DOHH2 (cell line): ENCODE measurements around the gene UBL3.

Experiments used
- H3F3A ChIP-seq: fragments of 200-600 bp; sonication (generic), shearing (Covaris generic); 2 replicates; pipeline ENCODE4 v1.6.0; 2016; ENCODE audit warnings: antibody characterized with exemption, mild to moderate bottlenecking; ENCODE audit not compliant: control insufficient read depth, insufficient read depth
- H3K27ac ChIP-seq: fragments of 200-600 bp; sonication (generic); 2 replicates; pipeline ENCODE4 v1.5.1; 2014; ENCODE audit warnings: low read depth, mild to moderate bottlenecking, low read length, moderate library complexity
- H3K27me3 ChIP-seq: fragments of 200-600 bp; sonication (generic); 2 replicates; pipeline ENCODE4 v1.6.1; 2014; ENCODE audit warnings: mild to moderate bottlenecking, low read length, mixed read lengths; ENCODE audit not compliant: control insufficient read depth
- H3K36me3 ChIP-seq: fragments of 200-600 bp; sonication (generic); 2 replicates; pipeline ENCODE4 v1.6.1; 2014; ENCODE audit warnings: mild to moderate bottlenecking, low read length, moderate library complexity, mixed read lengths; ENCODE audit not compliant: control insufficient read depth
- H3K4me1 ChIP-seq: fragments of 200-600 bp; sonication (generic); 2 replicates; pipeline ENCODE4 v1.6.1; 2014; ENCODE audit warnings: mild to moderate bottlenecking, low read length, mixed read lengths; ENCODE audit not compliant: control insufficient read depth
- H3K4me2 ChIP-seq: fragments of 200-600 bp; sonication (generic); 2 replicates; pipeline ENCODE4 v1.6.0; 2014; ENCODE audit warnings: mild to moderate bottlenecking, low read length, moderate library complexity
- H3K4me3 ChIP-seq: fragments of 200-600 bp; sonication (generic); 2 replicates; pipeline ENCODE4 v1.5.1; 2014; ENCODE audit warnings: mild to moderate bottlenecking, low read length, mixed read lengths
- H3K79me2 ChIP-seq: fragments of 200-600 bp; sonication (generic); 2 replicates; pipeline ENCODE4 v1.6.1; 2014; ENCODE audit warnings: mild to moderate bottlenecking, low read length, mixed read lengths; ENCODE audit not compliant: control insufficient read depth
- H3K9me2 ChIP-seq: fragments of 200-600 bp; sonication (generic); replicated peaks from 2 replicates; pipeline ENCODE4 v1.6.1; 2014; ENCODE audit warnings: mild to moderate bottlenecking, low read length, mixed read lengths; ENCODE audit not compliant: control insufficient read depth
- H3K9me3 ChIP-seq: fragments of 200-600 bp; sonication (generic); 2 replicates; pipeline ENCODE4 v1.6.1; 2014; ENCODE audit warnings: antibody characterized with exemption, low read length, mixed read lengths; ENCODE audit not compliant: control insufficient read depth, insufficient read depth
- H4K20me1 ChIP-seq: fragments of 200-600 bp; sonication (generic); 2 replicates; pipeline ENCODE4 v1.6.0; 2014; ENCODE audit warnings: low read depth, mild to moderate bottlenecking, antibody characterized with exemption, low read length, moderate library complexity; ENCODE audit not compliant: control insufficient read depth, insufficient read depth
- EZH2phosphoT487 ChIP-seq: fragments of 200-600 bp; sonication (generic); IDR thresholded peaks from 2 replicates; pipeline ENCODE4 v1.6.1; 2017; ENCODE audit warnings: borderline replicate concordance, mild to moderate bottlenecking, antibody characterized with exemption, low read length, moderate library complexity, mixed read lengths
- TF ChIP-seq, protein P1 (sequence below): fragments of 200-600 bp; sonication (generic); IDR thresholded peaks from one replicate; pipeline ENCODE4 v1.5.1; 2014; ENCODE audit warnings: antibody characterized with exemption, mild to moderate bottlenecking, low read depth, low read length; ENCODE audit not compliant: poor library complexity, severe bottlenecking

Gene UBL3

DNA sequence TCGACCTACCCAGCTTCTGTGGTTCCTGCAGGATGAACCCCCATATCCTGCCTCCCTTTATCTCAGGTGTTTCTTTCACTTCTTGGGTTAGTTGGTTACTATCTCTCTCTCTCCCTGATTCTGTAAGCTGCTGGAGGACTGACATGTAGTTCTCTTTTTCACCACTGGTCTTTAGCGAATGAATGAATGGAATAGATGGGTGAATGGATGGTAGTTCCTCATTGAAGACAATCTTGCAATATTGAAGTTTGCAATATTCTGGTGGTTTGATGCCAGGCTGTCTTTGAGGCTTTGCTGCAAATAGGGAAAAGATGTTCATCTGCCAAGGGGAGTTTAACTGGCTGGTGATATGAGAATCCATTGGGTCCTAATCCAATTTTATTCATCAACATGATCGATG, 120.2 kb downstream of the UBL3 start:
- H3K79me2 ChIP-seq = no peaks in the 10 kb centered on the region
- no peaks in the 10 kb centered on the region for H3K4me1 ChIP-seq
- no peak overlapping the region for H3K27ac ChIP-seq
- H3K36me3 ChIP-seq = no peaks in the 10 kb centered on the region
- H3K9me2 ChIP-seq = no peaks in the 10 kb centered on the region
- H3K4me3 ChIP-seq = no peak overlapping the region
- peaks cover 21% of the 10 kb centered on the region for H3K27me3 ChIP-seq
- H3K9me3 ChIP-seq = no peaks in the 10 kb centered on the region
- no peaks in the 10 kb centered on the region for H4K20me1 ChIP-seq
- H3F3A ChIP-seq = no peaks in the 10 kb centered on the region
- H3K4me2 ChIP-seq = no peak overlapping the region
- no peak for TF ChIP-seq EZH2phosphoT487
- TF ChIP-seq, protein P1, sequence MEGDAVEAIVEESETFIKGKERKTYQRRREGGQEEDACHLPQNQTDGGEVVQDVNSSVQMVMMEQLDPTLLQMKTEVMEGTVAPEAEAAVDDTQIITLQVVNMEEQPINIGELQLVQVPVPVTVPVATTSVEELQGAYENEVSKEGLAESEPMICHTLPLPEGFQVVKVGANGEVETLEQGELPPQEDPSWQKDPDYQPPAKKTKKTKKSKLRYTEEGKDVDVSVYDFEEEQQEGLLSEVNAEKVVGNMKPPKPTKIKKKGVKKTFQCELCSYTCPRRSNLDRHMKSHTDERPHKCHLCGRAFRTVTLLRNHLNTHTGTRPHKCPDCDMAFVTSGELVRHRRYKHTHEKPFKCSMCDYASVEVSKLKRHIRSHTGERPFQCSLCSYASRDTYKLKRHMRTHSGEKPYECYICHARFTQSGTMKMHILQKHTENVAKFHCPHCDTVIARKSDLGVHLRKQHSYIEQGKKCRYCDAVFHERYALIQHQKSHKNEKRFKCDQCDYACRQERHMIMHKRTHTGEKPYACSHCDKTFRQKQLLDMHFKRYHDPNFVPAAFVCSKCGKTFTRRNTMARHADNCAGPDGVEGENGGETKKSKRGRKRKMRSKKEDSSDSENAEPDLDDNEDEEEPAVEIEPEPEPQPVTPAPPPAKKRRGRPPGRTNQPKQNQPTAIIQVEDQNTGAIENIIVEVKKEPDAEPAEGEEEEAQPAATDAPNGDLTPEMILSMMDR = no peak

DNA sequence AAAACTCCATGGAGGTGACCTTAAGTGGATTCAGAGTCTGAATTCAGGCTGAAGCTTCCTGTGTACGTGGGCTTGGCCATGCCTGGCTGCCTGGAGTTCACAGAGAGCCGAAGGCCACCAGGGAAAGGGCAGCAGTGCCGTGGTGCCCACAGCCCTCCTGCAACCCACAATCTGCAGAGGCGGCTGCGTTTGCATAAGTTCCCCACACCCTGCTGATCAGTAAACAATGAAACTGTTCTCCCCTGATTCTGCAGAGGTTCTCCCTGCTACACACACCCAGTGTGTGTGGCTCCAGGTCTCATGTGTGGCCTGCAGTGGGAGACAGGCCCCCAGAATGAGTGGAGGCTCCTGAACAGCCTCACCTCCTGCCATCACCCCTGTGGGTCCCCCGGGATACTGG, 128.0 kb downstream of the UBL3 start:
- Histone ChIP-seq H3F3A (no peaks in the 10 kb centered on the region), H3K27me3 (peaks cover 3% of the 10 kb centered on the region; the same call in 1 of the 2 replicates), H3K9me3 (no peaks in the 10 kb centered on the region), H3K9me2 (no peaks in the 10 kb centered on the region), H3K27ac (no peak overlapping the region), H4K20me1 (no peaks in the 10 kb centered on the region), H3K36me3 (no peaks in the 10 kb centered on the region), H3K4me1 (no peaks in the 10 kb centered on the region), H3K4me2 (no peak overlapping the region), H3K79me2 (no peaks in the 10 kb centered on the region), H3K4me3 (no peak overlapping the region)
- TF ChIP-seq EZH2phosphoT487 = no peak
- TF ChIP-seq, protein P1 = no peak

DNA sequence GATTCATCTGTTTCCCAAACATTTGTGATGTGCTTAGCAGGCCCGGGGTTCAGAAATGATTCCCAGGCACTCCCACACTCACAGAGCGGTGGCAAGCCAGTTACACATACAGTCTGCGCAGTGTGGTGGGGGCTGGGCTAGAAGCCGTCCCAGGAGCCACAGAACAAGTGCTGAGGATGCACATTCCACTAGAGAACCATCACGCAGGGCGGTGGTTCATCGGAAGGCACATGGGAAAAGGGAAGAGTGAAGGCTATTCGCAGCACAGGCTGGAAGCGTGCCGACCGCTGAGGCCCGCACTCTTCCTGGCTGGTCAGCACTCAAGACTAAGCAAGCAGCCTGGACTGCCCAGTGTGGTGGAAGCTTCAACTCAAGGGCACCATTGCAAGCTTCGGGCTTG, 128.7 kb downstream of the UBL3 start:
- no peak overlapping the region for H3K4me3 ChIP-seq
- H3K4me1 ChIP-seq = no peaks in the 10 kb centered on the region
- no peak overlapping the region for H3K27ac ChIP-seq
- H3K36me3 ChIP-seq = no peaks in the 10 kb centered on the region
- TF ChIP-seq, protein P1 = no peak
- TF ChIP-seq EZH2phosphoT487 = no peak
- peaks cover 3% of the 10 kb centered on the region; the same call in 1 of the 2 replicates for H3K27me3 ChIP-seq
- no peaks in the 10 kb centered on the region for H3K9me2 ChIP-seq
- H3K9me3 ChIP-seq = no peaks in the 10 kb centered on the region
- H3K79me2 ChIP-seq = no peaks in the 10 kb centered on the region
- H3K4me2 ChIP-seq = no peak overlapping the region
- no peaks in the 10 kb centered on the region for H4K20me1 ChIP-seq
- no peaks in the 10 kb centered on the region for H3F3A ChIP-seq
